Mesendoderm (in vitro differentiated cells): ENCODE measurements around the gene MAS1L.
A peak's percentile ranks its signal among the peaks of the same experiment; 100 is the strongest.

Source experiments
- DNase-seq: peaks from one replicate; pipeline ENCODE4 v3.0.0; 2013
- H2AK5ac ChIP-seq: 2 replicates; pipeline ENCODE4 v1.6.1; 2013; ENCODE audit warnings: low read length, inconsistent platforms
- H2BK120ac ChIP-seq: 2 replicates; pipeline ENCODE4 v1.6.1; 2013; ENCODE audit warnings: low read depth, mild to moderate bottlenecking, low read length, moderate library complexity, mixed read lengths
- H2BK15ac ChIP-seq: replicated peaks from 2 replicates; pipeline ENCODE4 v1.6.1; 2013; ENCODE audit warnings: low read depth, mild to moderate bottlenecking, moderate library complexity
- H2BK5ac ChIP-seq: 2 replicates; pipeline ENCODE4 v1.6.1; 2013; ENCODE audit warnings: low read length, inconsistent platforms
- H3K18ac ChIP-seq: 2 replicates; pipeline ENCODE4 v1.6.1; 2013; ENCODE audit warnings: mild to moderate bottlenecking, low read length, mixed read lengths
- H3K23ac ChIP-seq: one replicate; pipeline ENCODE4 v1.6.1; 2013; ENCODE audit warnings: low read length
- H3K27ac ChIP-seq: 2 replicates; pipeline ENCODE4 v1.5.1; 2013; ENCODE audit warnings: low read depth, mild to moderate bottlenecking, inconsistent platforms, low read length, moderate library complexity
- H3K27me3 ChIP-seq: 2 replicates; pipeline ENCODE4 v1.6.1; 2013; ENCODE audit warnings: low read length, control low read depth, mild to moderate bottlenecking, inconsistent platforms; ENCODE audit not compliant: insufficient read depth, poor library complexity
- H3K36me3 ChIP-seq: 2 replicates; pipeline ENCODE4 v1.6.1; 2013; ENCODE audit warnings: low read length, inconsistent platforms; ENCODE audit not compliant: control insufficient read depth, insufficient read depth
- H3K4ac ChIP-seq: one replicate; pipeline ENCODE4 v1.6.1; 2013; ENCODE audit warnings: low read depth, mild to moderate bottlenecking, low read length, moderate library complexity
- H3K4me1 ChIP-seq: 2 replicates; pipeline ENCODE4 v1.6.1; 2013; ENCODE audit warnings: low read depth, low read length, inconsistent platforms; ENCODE audit not compliant: control insufficient read depth
- H3K4me2 ChIP-seq: 2 replicates; pipeline ENCODE4 v1.6.1; 2013; ENCODE audit warnings: low read length
- H3K4me3 ChIP-seq: 2 replicates; pipeline ENCODE4 v1.5.1; 2013; ENCODE audit warnings: mild to moderate bottlenecking, low read length
- H3K56ac ChIP-seq: one replicate; pipeline ENCODE4 v1.6.1; 2013; ENCODE audit warnings: low read length
- H3K79me1 ChIP-seq: 2 replicates; pipeline ENCODE4 v1.6.1; 2013; ENCODE audit warnings: low read length, inconsistent platforms
- H3K79me2 ChIP-seq: 2 replicates; pipeline ENCODE4 v1.6.1; 2013; ENCODE audit warnings: mild to moderate bottlenecking, low read length; ENCODE audit not compliant: control insufficient read depth, insufficient read depth
- H3K9ac ChIP-seq: 2 replicates; pipeline ENCODE4 v1.6.1; 2013; ENCODE audit warnings: low read length, inconsistent platforms
- H4K5ac ChIP-seq: one replicate; pipeline ENCODE4 v1.6.1; 2013; ENCODE audit warnings: low read length
- H4K8ac ChIP-seq: one replicate; pipeline ENCODE4 v1.6.1; 2013; ENCODE audit warnings: low read depth, mild to moderate bottlenecking, control low read depth, low read length, moderate library complexity
- WGBS: extraction: QIAGEN DNeasy Blood & Tissue Kit; methylation state at CpG from one replicate; pipeline ENCODE4 v1.1.7; 2013; ENCODE audit warnings: low lambda C conversion rate, missing lambda C conversion rate; ENCODE audit not compliant: insufficient coverage; ENCODE audit errors: extremely low coverage; 5-methylcytosine and 5-hydroxymethylcytosine counted together

Gene MAS1L

GRCh38 chr6:29483186-29483585 lies 4.6 kb downstream of the MAS1L start:
- no peak overlapping the region for H4K8ac ChIP-seq
- no peak for DNase-seq
- no CpG with 5 or more reads among the region's 3 CpGs for WGBS

GRCh38 chr6:29479560-29479959 lies 8.2 kb downstream of the MAS1L start:
- Histone ChIP-seq H3K36me3 (no peaks in the 10 kb centered on the region), H2AK5ac (no peak overlapping the region), H2BK5ac (no peak overlapping the region), H3K23ac (no peak overlapping the region), H3K56ac (no peak overlapping the region), H3K9ac (no peak overlapping the region), H2BK15ac (no peak overlapping the region), H2BK120ac (no peak overlapping the region), H3K79me2 (no peaks in the 10 kb centered on the region), H4K5ac (no peak overlapping the region), H3K27me3 (no peaks in the 10 kb centered on the region), H3K27ac (no peak overlapping the region), H3K4me3 (no peak overlapping the region), H3K4me2 (no peak overlapping the region), H4K8ac (no peak overlapping the region), H3K79me1 (no peaks in the 10 kb centered on the region), H3K4me1 (no peaks in the 10 kb centered on the region), H3K18ac (no peak overlapping the region), H3K4ac (no peak overlapping the region)
- DNase-seq = no peak
- no CpG with 5 or more reads among the region's 2 CpGs for WGBS

More at GRCh38 chr6:29483186-29483585, 4.6 kb downstream of the MAS1L start:
- H3K36me3 ChIP-seq = no peaks in the 10 kb centered on the region
- H3K56ac ChIP-seq = no peak overlapping the region
- H3K27me3 ChIP-seq = no peaks in the 10 kb centered on the region
- H2BK120ac ChIP-seq = no peak overlapping the region
- H3K9ac ChIP-seq = no peak overlapping the region
- no peaks in the 10 kb centered on the region for H3K4me1 ChIP-seq
- no peaks in the 10 kb centered on the region for H3K79me1 ChIP-seq
- no peak overlapping the region for H4K5ac ChIP-seq
- H3K4me2 ChIP-seq = no peak overlapping the region
- no peak overlapping the region for H3K18ac ChIP-seq
- H3K4me3 ChIP-seq = no peak overlapping the region
- no peak overlapping the region for H3K27ac ChIP-seq
- H3K79me2 ChIP-seq = no peaks in the 10 kb centered on the region
- no peak overlapping the region for H2AK5ac ChIP-seq
- H2BK5ac ChIP-seq = no peak overlapping the region
- no peak overlapping the region for H3K23ac ChIP-seq
- H3K4ac ChIP-seq = no peak overlapping the region
- H2BK15ac ChIP-seq = no peak overlapping the region

- Histone ChIP-seq H3K27me3 (no peaks in the 10 kb centered on the region), H3K4me2 (no peak overlapping the region), H3K9ac (no peak overlapping the region), H3K4me1 (no peaks in the 10 kb centered on the region), H3K4me3 (no peak overlapping the region), H2BK120ac (no peak overlapping the region), H3K36me3 (no peaks in the 10 kb centered on the region), H3K56ac (no peak overlapping the region), H3K23ac (no peak overlapping the region), H3K79me1 (no peaks in the 10 kb centered on the region), H3K4ac (no peak overlapping the region), H3K18ac (no peak overlapping the region), H2BK15ac (no peak overlapping the region), H2AK5ac (no peak overlapping the region), H3K79me2 (no peaks in the 10 kb centered on the region), H2BK5ac (no peak overlapping the region), H4K8ac (no peak overlapping the region), H4K5ac (no peak overlapping the region), H3K27ac (no peak overlapping the region)
- no peak for DNase-seq
- WGBS = no CpG with 5 or more reads among the region's 5 CpGs
These were observed 9.0 kb downstream of the MAS1L start for GRCh38 chr6:29478740-29479139.

GRCh38 chr6:29477923-29478450 lies 9.8 kb downstream of the MAS1L start:
- H3K4me2 ChIP-seq = no peak overlapping the region
- H3K9ac ChIP-seq = no peak overlapping the region
- H3K18ac ChIP-seq = no peak overlapping the region
- H4K5ac ChIP-seq = no peak overlapping the region
- H2BK5ac ChIP-seq = no peak overlapping the region
- no peak overlapping the region for H3K23ac ChIP-seq
- no CpG with 5 or more reads among the region's 5 CpGs for WGBS
- no peak overlapping the region for H3K56ac ChIP-seq
- no peak overlapping the region for H4K8ac ChIP-seq
- no peaks in the 10 kb centered on the region for H3K79me1 ChIP-seq
- no peak overlapping the region for H2BK120ac ChIP-seq
- no peaks in the 10 kb centered on the region for H3K27me3 ChIP-seq
- H3K4me3 ChIP-seq = no peak overlapping the region
- H2AK5ac ChIP-seq = no peak overlapping the region
- no peaks in the 10 kb centered on the region for H3K4me1 ChIP-seq
- peak; percentile 46 for DNase-seq
- H3K27ac ChIP-seq = no peak overlapping the region
- no peak overlapping the region for H3K4ac ChIP-seq
- no peaks in the 10 kb centered on the region for H3K36me3 ChIP-seq
- no peak overlapping the region for H2BK15ac ChIP-seq
- H3K79me2 ChIP-seq = no peaks in the 10 kb centered on the region

GRCh38 chr6:29474996-29475395 lies 12.8 kb downstream of the MAS1L start:
- Histone ChIP-seq H3K18ac (no peak overlapping the region), H4K8ac (no peak overlapping the region), H2AK5ac (no peak overlapping the region), H3K4me3 (no peak overlapping the region), H3K23ac (no peak overlapping the region), H3K79me2 (no peaks in the 10 kb centered on the region), H3K9ac (no peak overlapping the region), H3K27ac (no peak overlapping the region), H3K27me3 (no peaks in the 10 kb centered on the region), H2BK5ac (no peak overlapping the region), H3K36me3 (no peaks in the 10 kb centered on the region), H3K79me1 (no peaks in the 10 kb centered on the region), H3K56ac (no peak overlapping the region), H2BK120ac (no peak overlapping the region), H3K4me2 (no peak overlapping the region), H3K4me1 (no peaks in the 10 kb centered on the region), H3K4ac (no peak overlapping the region), H2BK15ac (no peak overlapping the region), H4K5ac (no peak overlapping the region)
- no CpG with 5 or more reads among the region's 2 CpGs for WGBS
- no peak for DNase-seq

- H3K36me3 ChIP-seq = no peaks in the 10 kb centered on the region
- no peak overlapping the region for H3K23ac ChIP-seq
- no peak overlapping the region for H3K4ac ChIP-seq
- H3K4me1 ChIP-seq = no peaks in the 10 kb centered on the region
- no peaks in the 10 kb centered on the region for H3K79me1 ChIP-seq
- no peak overlapping the region for H3K27ac ChIP-seq
- H4K8ac ChIP-seq = no peak overlapping the region
- H3K18ac ChIP-seq = no peak overlapping the region
- H2BK15ac ChIP-seq = no peak overlapping the region
- no peak overlapping the region for H3K4me2 ChIP-seq
- no peaks in the 10 kb centered on the region for H3K27me3 ChIP-seq
- H2AK5ac ChIP-seq = no peak overlapping the region
- no peak overlapping the region for H2BK120ac ChIP-seq
- no peak overlapping the region for H3K9ac ChIP-seq
- WGBS = no CpG with 5 or more reads among the region's 6 CpGs
- no peak for DNase-seq
- no peak overlapping the region for H3K4me3 ChIP-seq
- no peaks in the 10 kb centered on the region for H3K79me2 ChIP-seq
- H4K5ac ChIP-seq = no peak overlapping the region
- H2BK5ac ChIP-seq = no peak overlapping the region
- H3K56ac ChIP-seq = no peak overlapping the region
These were observed 21.5 kb downstream of the MAS1L start for GRCh38 chr6:29466241-29466640.
